HEK293 (cell line): Measurements from ENCODE around the gene EARS2.

Experiments
- CTCF ChIA-PET: fragments of 350-600 bp; formaldehyde crosslinking; extraction: SDS; loops from one replicate; lab custom pipeline; 2021; ENCODE audit warnings: antibody characterized with exemption; lab: Yijun Ruan, JAX
- POLR2A ChIA-PET: fragments of 300-600 bp; formaldehyde crosslinking; extraction: SDS; loops from one replicate; lab custom pipeline; 2020; ENCODE audit warnings: antibody characterized with exemption, inconsistent platforms; lab: Yijun Ruan, JAX
- H3K27ac ChIP-seq: fragments of 200-500 bp; sonication (Bioruptor generic); 2 replicates; pipeline ENCODE4 v1.5.1; 2014; ENCODE audit warnings: low read depth, low read length, control low read depth, inconsistent platforms; ENCODE audit errors: extremely low read depth
- H3K36me3 ChIP-seq, 2 experiments: fragments of 200-500 bp in 1 of 2; sonication (Bioruptor generic) in 1 of 2; 1 replicate in 1 of 2; 2 replicates in 1 of 2; pipeline ENCODE4 v1.5.1; 2014 to 2017; ENCODE audit warnings: inconsistent platforms in 2 of 2, low read length in 2 of 2; ENCODE audit not compliant: control insufficient read depth in 2 of 2, insufficient read depth in 1 of 2
- H3K4me1 ChIP-seq: fragments of 200-500 bp; sonication (Bioruptor generic); 2 replicates; pipeline ENCODE4 v1.5.1; 2014; ENCODE audit warnings: mild to moderate bottlenecking, low read length, inconsistent platforms; ENCODE audit not compliant: control insufficient read depth, insufficient read depth
- H3K4me3 ChIP-seq: 2 replicates; pipeline ENCODE4 v1.5.1; 2011; ENCODE audit warnings: low read depth, mild to moderate bottlenecking, control low read depth, low read length, moderate library complexity
- H3K9me3 ChIP-seq: fragments of 200-500 bp; sonication (Bioruptor generic); 2 replicates; pipeline ENCODE4 v1.5.1; 2014; ENCODE audit warnings: low read depth, low read length, inconsistent platforms; ENCODE audit not compliant: control insufficient read depth, insufficient read depth
- GLI2 ChIP-seq: fragments of 450-650 bp; formaldehyde crosslinking; IDR thresholded peaks from 2 replicates; pipeline ENCODE4; 2017; ENCODE audit warnings: missing biosample characterization, missing genetic modification characterization, low read depth, borderline replicate concordance
- KLF1 ChIP-seq: fragments of 450-650 bp; formaldehyde crosslinking; IDR thresholded peaks from 2 replicates; pipeline ENCODE4 v1.5.1; 2016; ENCODE audit warnings: missing biosample characterization, missing genetic modification characterization
- SALL2 ChIP-seq: fragments of 450-650 bp; formaldehyde crosslinking; IDR thresholded peaks from 2 replicates; pipeline ENCODE4 v1.5.0; 2017; ENCODE audit warnings: missing biosample characterization, mild to moderate bottlenecking, missing genetic modification characterization, borderline replicate concordance
- ZBTB17 ChIP-seq: fragments of 450-650 bp; formaldehyde crosslinking; IDR thresholded peaks from 2 replicates; pipeline ENCODE4 v1.5.1; 2016; ENCODE audit warnings: missing biosample characterization, missing genetic modification characterization
- ZBTB48 ChIP-seq: fragments of 450-650 bp; formaldehyde crosslinking; IDR thresholded peaks from 2 replicates; pipeline ENCODE4 v1.5.1; 2016; ENCODE audit warnings: missing biosample characterization, missing genetic modification characterization
- ZBTB8A ChIP-seq: fragments of 450-650 bp; formaldehyde crosslinking; IDR thresholded peaks from 2 replicates; pipeline ENCODE4 v1.5.1; 2016; ENCODE audit warnings: missing biosample characterization, missing genetic modification characterization
- ZNF2 ChIP-seq: fragments of 450-650 bp; formaldehyde crosslinking; IDR thresholded peaks from 2 replicates; pipeline ENCODE4 v1.5.1; 2016; ENCODE audit warnings: missing biosample characterization, missing genetic modification characterization
- ZNF404 ChIP-seq: fragments of 450-650 bp; formaldehyde crosslinking; IDR thresholded peaks from 2 replicates; pipeline ENCODE4 v1.5.1; 2017; ENCODE audit warnings: missing biosample characterization, missing genetic modification characterization
- ZNF600 ChIP-seq: fragments of 450-650 bp; formaldehyde crosslinking; IDR thresholded peaks from 2 replicates; pipeline ENCODE4 v1.5.1; 2016; ENCODE audit warnings: missing biosample characterization, missing genetic modification characterization
- ZNF658 ChIP-seq: fragments of 450-650 bp; formaldehyde crosslinking; IDR thresholded peaks from 2 replicates; pipeline ENCODE4; 2016; ENCODE audit warnings: missing biosample characterization, missing genetic modification characterization
- ZNF677 ChIP-seq: fragments of 450-650 bp; IDR thresholded peaks from 2 replicates; pipeline ENCODE4 v1.5.0; 2018; ENCODE audit warnings: missing biosample characterization, mild to moderate bottlenecking, missing genetic modification characterization, moderate library complexity
- TF ChIP-seq, protein P1 (sequence below): fragments of 450-650 bp; formaldehyde crosslinking; conservative IDR thresholded peaks from 2 replicates; pipeline ENCODE4 v1.5.1; 2016; ENCODE audit warnings: low read depth, missing biosample characterization, missing genetic modification characterization
- TF ChIP-seq, protein P2 (sequence below): fragments of 450-650 bp; formaldehyde crosslinking; IDR thresholded peaks from 2 replicates; pipeline ENCODE4 v1.5.1; 2016; ENCODE audit warnings: missing biosample characterization, missing genetic modification characterization
- TF ChIP-seq, protein P3 (sequence below): fragments of 450-650 bp; formaldehyde crosslinking; IDR thresholded peaks from 2 replicates; pipeline ENCODE4 v1.5.1; 2016; ENCODE audit warnings: missing biosample characterization, missing genetic modification characterization
- TF ChIP-seq, protein P4 (sequence below): fragments of 450-650 bp; formaldehyde crosslinking; IDR thresholded peaks from 2 replicates; pipeline ENCODE4; 2016; ENCODE audit warnings: missing biosample characterization, missing genetic modification characterization

Gene EARS2

DNA sequence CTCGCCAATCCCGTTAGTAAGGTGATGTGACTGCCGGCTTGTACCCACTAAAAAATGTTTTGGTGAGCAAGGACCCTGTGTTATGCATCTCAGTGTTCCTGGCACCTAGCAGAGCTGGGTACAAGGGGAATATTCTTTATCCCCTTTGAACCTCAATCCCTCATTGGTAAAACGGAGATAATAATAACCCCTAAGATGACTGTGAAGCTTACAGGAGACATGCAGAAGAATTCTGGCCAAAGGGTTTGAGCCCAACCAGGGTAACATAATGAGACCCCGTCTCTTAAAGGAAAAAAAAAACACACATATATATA, 47.8 kb downstream of the EARS2 start (continued):
- TF ChIP-seq, protein P1, sequence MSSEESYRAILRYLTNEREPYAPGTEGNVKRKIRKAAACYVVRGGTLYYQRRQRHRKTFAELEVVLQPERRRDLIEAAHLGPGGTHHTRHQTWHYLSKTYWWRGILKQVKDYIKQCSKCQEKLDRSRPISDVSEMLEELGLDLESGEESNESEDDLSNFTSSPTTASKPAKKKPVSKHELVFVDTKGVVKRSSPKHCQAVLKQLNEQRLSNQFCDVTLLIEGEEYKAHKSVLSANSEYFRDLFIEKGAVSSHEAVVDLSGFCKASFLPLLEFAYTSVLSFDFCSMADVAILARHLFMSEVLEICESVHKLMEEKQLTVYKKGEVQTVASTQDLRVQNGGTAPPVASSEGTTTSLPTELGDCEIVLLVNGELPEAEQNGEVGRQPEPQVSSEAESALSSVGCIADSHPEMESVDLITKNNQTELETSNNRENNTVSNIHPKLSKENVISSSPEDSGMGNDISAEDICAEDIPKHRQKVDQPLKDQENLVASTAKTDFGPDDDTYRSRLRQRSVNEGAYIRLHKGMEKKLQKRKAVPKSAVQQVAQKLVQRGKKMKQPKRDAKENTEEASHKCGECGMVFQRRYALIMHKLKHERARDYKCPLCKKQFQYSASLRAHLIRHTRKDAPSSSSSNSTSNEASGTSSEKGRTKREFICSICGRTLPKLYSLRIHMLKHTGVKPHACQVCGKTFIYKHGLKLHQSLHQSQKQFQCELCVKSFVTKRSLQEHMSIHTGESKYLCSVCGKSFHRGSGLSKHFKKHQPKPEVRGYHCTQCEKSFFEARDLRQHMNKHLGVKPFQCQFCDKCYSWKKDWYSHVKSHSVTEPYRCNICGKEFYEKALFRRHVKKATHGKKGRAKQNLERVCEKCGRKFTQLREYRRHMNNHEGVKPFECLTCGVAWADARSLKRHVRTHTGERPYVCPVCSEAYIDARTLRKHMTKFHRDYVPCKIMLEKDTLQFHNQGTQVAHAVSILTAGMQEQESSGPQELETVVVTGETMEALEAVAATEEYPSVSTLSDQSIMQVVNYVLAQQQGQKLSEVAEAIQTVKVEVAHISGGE, result 0 out of 2 replicates have a peak, but pooled peaks have one; percentile 2
- TF ChIP-seq ZNF658 (tag by site-specific recombination) (no peak), ZNF677 (tag by site-specific recombination) (no peak), GLI2 (no peak)

DNA sequence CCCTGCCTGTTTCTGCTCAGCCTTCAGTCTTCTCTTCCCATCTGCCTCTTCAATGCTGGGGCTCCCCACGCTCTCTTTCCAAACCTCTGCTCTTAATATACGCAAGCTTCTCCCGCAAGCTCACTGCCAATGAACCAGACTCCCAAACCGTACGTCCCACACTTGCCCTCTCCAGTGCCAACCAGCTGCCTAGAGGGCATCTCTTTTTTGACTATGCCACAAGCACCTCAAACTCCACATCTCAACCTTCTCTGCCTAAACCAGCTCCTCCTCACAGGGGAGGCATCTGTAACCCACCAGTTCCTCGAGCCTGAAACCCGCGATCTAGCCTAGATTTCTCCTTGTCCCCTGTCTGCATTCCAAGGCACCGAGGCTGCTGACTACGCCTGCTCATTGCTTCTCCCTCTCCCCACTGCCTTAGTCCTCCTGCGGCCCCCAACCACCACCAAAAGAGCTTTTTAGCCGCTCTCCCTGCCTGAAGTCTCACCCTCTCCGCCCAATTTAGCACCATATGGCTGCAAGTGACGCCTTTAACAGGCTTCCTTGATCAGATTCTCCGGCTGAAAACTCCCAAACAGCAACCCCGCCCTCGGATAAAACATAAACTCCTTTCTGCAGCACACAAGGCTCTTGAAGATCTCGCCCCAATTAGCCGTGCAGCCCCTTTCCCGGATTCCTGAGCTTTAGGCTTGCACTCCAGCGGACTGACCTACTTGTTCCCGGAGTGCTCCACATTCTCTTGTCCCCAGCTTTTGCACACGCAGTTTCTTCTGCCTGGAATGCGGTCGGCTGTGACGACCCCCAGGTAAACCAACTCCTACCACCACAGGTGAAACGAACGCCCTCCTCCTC, 48.3 kb downstream of the EARS2 start:
- TF ChIP-seq ZNF404 (tag by site-specific recombination) (no peak), SALL2 (no peak), ZNF2 (tag by site-specific recombination) (0 out of 2 replicates have a peak, but pooled peaks have one; percentile 37), KLF1 (tag by site-specific recombination) (peak; percentile 23), ZBTB48 (tag by site-specific recombination) (peak; percentile 84; the same call in 1 of the 2 replicates), ZBTB17 (tag by site-specific recombination) (peak; percentile 65), ZBTB8A (tag by site-specific recombination) (peak; percentile 43), ZNF600 (tag by site-specific recombination) (0 out of 2 replicates have a peak, but pooled peaks have one; percentile 52)
- TF ChIP-seq, protein P2, sequence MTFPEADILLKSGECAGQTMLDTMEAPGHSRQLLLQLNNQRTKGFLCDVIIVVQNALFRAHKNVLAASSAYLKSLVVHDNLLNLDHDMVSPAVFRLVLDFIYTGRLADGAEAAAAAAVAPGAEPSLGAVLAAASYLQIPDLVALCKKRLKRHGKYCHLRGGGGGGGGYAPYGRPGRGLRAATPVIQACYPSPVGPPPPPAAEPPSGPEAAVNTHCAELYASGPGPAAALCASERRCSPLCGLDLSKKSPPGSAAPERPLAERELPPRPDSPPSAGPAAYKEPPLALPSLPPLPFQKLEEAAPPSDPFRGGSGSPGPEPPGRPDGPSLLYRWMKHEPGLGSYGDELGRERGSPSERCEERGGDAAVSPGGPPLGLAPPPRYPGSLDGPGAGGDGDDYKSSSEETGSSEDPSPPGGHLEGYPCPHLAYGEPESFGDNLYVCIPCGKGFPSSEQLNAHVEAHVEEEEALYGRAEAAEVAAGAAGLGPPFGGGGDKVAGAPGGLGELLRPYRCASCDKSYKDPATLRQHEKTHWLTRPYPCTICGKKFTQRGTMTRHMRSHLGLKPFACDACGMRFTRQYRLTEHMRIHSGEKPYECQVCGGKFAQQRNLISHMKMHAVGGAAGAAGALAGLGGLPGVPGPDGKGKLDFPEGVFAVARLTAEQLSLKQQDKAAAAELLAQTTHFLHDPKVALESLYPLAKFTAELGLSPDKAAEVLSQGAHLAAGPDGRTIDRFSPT (tag by site-specific recombination), result no peak
- TF ChIP-seq, protein P1, result peak; percentile 32; the same call in 1 of the 2 replicates
- TF ChIP-seq, protein P3, sequence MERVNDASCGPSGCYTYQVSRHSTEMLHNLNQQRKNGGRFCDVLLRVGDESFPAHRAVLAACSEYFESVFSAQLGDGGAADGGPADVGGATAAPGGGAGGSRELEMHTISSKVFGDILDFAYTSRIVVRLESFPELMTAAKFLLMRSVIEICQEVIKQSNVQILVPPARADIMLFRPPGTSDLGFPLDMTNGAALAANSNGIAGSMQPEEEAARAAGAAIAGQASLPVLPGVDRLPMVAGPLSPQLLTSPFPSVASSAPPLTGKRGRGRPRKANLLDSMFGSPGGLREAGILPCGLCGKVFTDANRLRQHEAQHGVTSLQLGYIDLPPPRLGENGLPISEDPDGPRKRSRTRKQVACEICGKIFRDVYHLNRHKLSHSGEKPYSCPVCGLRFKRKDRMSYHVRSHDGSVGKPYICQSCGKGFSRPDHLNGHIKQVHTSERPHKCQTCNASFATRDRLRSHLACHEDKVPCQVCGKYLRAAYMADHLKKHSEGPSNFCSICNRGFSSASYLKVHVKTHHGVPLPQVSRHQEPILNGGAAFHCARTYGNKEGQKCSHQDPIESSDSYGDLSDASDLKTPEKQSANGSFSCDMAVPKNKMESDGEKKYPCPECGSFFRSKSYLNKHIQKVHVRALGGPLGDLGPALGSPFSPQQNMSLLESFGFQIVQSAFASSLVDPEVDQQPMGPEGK (tag by site-specific recombination), result peak; percentile 49; the same call in 1 of the 2 replicates
- TF ChIP-seq, protein P4, sequence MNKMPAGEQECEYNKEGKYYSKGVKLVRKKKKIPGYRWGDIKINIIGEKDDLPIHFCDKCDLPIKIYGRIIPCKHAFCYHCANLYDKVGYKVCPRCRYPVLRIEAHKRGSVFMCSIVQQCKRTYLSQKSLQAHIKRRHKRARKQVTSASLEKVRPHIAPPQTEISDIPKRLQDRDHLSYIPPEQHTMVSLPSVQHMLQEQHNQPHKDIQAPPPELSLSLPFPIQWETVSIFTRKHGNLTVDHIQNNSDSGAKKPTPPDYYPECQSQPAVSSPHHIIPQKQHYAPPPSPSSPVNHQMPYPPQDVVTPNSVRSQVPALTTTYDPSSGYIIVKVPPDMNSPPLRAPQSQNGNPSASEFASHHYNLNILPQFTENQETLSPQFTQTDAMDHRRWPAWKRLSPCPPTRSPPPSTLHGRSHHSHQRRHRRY, result no peak
- POLR2A ChIA-PET, result interaction anchor here (0.7 to 1.3 kb wide), 3 partner anchors 19 to 1367 kb away, joined by 3 to 6 read pairs (median 3); no protein-coding TSS in a partner anchor
- Histone ChIP-seq H3K27ac (no peak overlapping the region), H3K36me3 (no peaks in the 10 kb centered on the region; a peak in 1 of 3 replicates), H3K9me3 (no peaks in the 10 kb centered on the region), H3K4me1 (peaks cover 13% of the 10 kb centered on the region), H3K4me3 (peak overlapping the region; percentile 83)
- CTCF ChIA-PET, result interaction anchor here (0.5 to 1.6 kb wide), 4 partner anchors 74 to 527 kb away, joined by 3 to 9 read pairs (median 3); no protein-coding TSS in a partner anchor
